Parathyroid adenoma (tissue), 2 donors: ENCODE results near the gene ITPK1.

ENCODE experiments used
- H2AFZ ChIP-seq: fragments of 300-600 bp; sonication (generic); one replicate; pipeline ENCODE4 v1.7.0; 2017; ENCODE audit warnings: antibody characterized with exemption, mild to moderate bottlenecking
- H3K27ac ChIP-seq: fragments of 300-600 bp; sonication (generic); one replicate; pipeline ENCODE4 v1.7.0; 2017
- H3K27me3 ChIP-seq: fragments of 300-600 bp; sonication (generic); one replicate; pipeline ENCODE4 v1.7.0; 2017; ENCODE audit warnings: low read length; ENCODE audit not compliant: control insufficient read depth, insufficient read depth
- H3K36me3 ChIP-seq: fragments of 300-600 bp; sonication (generic); one replicate; pipeline ENCODE4 v1.7.0; 2017; ENCODE audit warnings: low read length; ENCODE audit not compliant: control insufficient read depth, insufficient read depth
- H3K4me1 ChIP-seq: fragments of 300-600 bp; sonication (generic); one replicate; pipeline ENCODE4 v1.7.0; 2017; ENCODE audit warnings: control low read depth
- H3K4me2 ChIP-seq: fragments of 300-600 bp; sonication (generic); one replicate; pipeline ENCODE4 v1.7.0; 2017; ENCODE audit warnings: low read length
- H3K4me3 ChIP-seq: fragments of 300-600 bp; sonication (generic); one replicate; pipeline ENCODE4 v1.7.0; 2017; ENCODE audit warnings: low read depth, low read length
- H3K79me2 ChIP-seq: fragments of 300-600 bp; sonication (generic); one replicate; pipeline ENCODE4 v1.7.0; 2017; ENCODE audit warnings: control low read depth
- H3K9ac ChIP-seq: fragments of 300-600 bp; sonication (generic); one replicate; pipeline ENCODE4 v1.7.0; 2017; ENCODE audit warnings: mild to moderate bottlenecking
- H3K9me3 ChIP-seq: fragments of 300-600 bp; sonication (generic); one replicate; pipeline ENCODE4 v1.7.0; 2017; ENCODE audit warnings: low read length; ENCODE audit not compliant: control insufficient read depth
- TF ChIP-seq, protein P1 (sequence below): fragments of 300-600 bp; sonication (generic); IDR thresholded peaks from one replicate; pipeline ENCODE4 v1.7.0; 2017; ENCODE audit warnings: antibody characterized with exemption, mild to moderate bottlenecking
- donor health status: primary hyperparathyroidism.

The ITPK1 gene

DNA sequence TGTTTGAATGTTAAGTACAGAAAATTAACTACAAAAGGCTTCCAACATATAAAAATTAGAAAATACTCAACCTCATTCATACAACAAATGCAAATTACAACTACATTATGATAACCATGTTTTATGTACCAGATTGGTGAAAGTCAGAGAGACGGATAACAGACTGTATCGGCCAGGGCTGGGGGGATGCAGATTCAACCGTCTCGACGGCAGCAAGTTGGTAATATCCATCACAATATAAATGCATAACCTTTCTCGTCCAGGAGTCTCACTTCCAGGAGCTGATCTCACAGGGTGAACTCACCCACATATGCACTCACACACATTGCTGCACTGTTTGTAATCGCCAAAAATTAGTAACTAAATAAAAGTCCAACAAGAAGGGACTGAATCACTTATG is 89.4 kb downstream of the ITPK1 start:
- Histone ChIP-seq H3K36me3 (no peaks in the 10 kb centered on the region), H3K27me3 (no peaks in the 10 kb centered on the region), H2AFZ (no peak overlapping the region), H3K4me1 (no peaks in the 10 kb centered on the region), H3K4me2 (no peak overlapping the region), H3K9me3 (no peaks in the 10 kb centered on the region), H3K79me2 (peaks cover 39% of the 10 kb centered on the region), H3K27ac (no peak overlapping the region), H3K4me3 (no peak overlapping the region), H3K9ac (no peak overlapping the region)
- TF ChIP-seq, protein P1, sequence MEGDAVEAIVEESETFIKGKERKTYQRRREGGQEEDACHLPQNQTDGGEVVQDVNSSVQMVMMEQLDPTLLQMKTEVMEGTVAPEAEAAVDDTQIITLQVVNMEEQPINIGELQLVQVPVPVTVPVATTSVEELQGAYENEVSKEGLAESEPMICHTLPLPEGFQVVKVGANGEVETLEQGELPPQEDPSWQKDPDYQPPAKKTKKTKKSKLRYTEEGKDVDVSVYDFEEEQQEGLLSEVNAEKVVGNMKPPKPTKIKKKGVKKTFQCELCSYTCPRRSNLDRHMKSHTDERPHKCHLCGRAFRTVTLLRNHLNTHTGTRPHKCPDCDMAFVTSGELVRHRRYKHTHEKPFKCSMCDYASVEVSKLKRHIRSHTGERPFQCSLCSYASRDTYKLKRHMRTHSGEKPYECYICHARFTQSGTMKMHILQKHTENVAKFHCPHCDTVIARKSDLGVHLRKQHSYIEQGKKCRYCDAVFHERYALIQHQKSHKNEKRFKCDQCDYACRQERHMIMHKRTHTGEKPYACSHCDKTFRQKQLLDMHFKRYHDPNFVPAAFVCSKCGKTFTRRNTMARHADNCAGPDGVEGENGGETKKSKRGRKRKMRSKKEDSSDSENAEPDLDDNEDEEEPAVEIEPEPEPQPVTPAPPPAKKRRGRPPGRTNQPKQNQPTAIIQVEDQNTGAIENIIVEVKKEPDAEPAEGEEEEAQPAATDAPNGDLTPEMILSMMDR = no peak

DNA sequence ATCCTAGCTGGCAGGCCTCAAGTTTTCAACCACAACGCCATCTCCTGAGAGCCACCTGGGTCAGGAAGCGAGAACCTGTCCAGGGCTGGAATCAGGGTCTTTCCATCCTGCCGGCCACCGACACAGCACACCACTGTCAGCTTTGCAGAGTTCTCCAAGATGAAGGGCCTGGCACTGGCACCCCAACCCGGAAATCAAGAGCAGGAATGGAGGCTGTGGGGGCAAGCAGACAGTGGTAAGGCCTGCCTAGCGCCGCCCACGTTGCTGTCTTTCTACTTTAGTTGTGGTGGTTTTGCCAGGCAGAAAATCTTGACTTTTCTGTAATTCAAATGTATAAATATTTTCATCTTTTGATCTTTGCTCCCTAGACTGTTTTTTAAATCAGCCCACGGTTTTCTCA is 90.7 kb downstream of the ITPK1 start:
- Histone ChIP-seq H3K4me3 (no peak overlapping the region), H3K79me2 (peaks cover 33% of the 10 kb centered on the region), H2AFZ (no peak overlapping the region), H3K9me3 (no peaks in the 10 kb centered on the region), H3K9ac (no peak overlapping the region), H3K27ac (no peak overlapping the region), H3K4me1 (no peaks in the 10 kb centered on the region), H3K27me3 (no peaks in the 10 kb centered on the region), H3K4me2 (no peak overlapping the region), H3K36me3 (no peaks in the 10 kb centered on the region)
- TF ChIP-seq, protein P1 = no peak

DNA sequence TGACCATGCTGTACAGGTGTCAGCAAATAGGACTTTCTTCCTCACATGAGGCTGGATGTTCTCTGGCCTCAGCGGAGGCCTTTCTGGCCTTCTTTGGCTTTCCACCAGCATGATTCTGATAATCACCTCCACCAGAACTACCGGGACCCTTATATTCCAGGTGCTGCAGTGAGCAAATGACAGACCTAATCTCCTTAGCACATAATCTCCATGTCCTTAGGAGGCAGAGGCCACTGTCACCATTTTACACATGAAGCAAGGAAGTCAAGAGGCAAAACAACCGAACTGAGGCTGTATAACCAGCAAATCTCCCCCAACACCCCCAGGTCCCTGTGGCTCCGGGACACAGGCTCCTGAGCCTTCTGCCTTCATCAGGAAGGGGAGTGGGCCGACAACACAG is 91.2 kb downstream of the ITPK1 start:
- H3K36me3 ChIP-seq = no peaks in the 10 kb centered on the region
- TF ChIP-seq, protein P1 = no peak
- H3K9me3 ChIP-seq = no peaks in the 10 kb centered on the region
- H3K4me1 ChIP-seq = no peaks in the 10 kb centered on the region
- H3K27me3 ChIP-seq = no peaks in the 10 kb centered on the region
- H3K9ac ChIP-seq = no peak overlapping the region
- H3K27ac ChIP-seq = no peak overlapping the region
- peaks cover 35% of the 10 kb centered on the region for H3K79me2 ChIP-seq
- no peak overlapping the region for H2AFZ ChIP-seq
- no peak overlapping the region for H3K4me2 ChIP-seq
- H3K4me3 ChIP-seq = no peak overlapping the region

- H2AFZ ChIP-seq = no peak overlapping the region
- no peak overlapping the region for H3K4me2 ChIP-seq
- H3K4me1 ChIP-seq = no peaks in the 10 kb centered on the region
- no peaks in the 10 kb centered on the region for H3K9me3 ChIP-seq
- H3K36me3 ChIP-seq = no peaks in the 10 kb centered on the region
- peaks cover 32% of the 10 kb centered on the region for H3K79me2 ChIP-seq
- no peak overlapping the region for H3K9ac ChIP-seq
- no peak overlapping the region for H3K4me3 ChIP-seq
- H3K27me3 ChIP-seq = no peaks in the 10 kb centered on the region
- TF ChIP-seq, protein P1 = no peak
- H3K27ac ChIP-seq = no peak overlapping the region
Observed at GRCh38 chr14:93023802-93024434, 91.8 kb downstream of the ITPK1 start.

GRCh38 chr14:93023039-93023438 is 92.7 kb downstream of the ITPK1 start:
- no peaks in the 10 kb centered on the region for H3K27me3 ChIP-seq
- H3K4me1 ChIP-seq = no peaks in the 10 kb centered on the region
- no peak overlapping the region for H2AFZ ChIP-seq
- H3K36me3 ChIP-seq = no peaks in the 10 kb centered on the region
- H3K4me2 ChIP-seq = no peak overlapping the region
- peaks cover 31% of the 10 kb centered on the region for H3K79me2 ChIP-seq
- no peaks in the 10 kb centered on the region for H3K9me3 ChIP-seq
- no peak overlapping the region for H3K4me3 ChIP-seq
- H3K9ac ChIP-seq = no peak overlapping the region
- TF ChIP-seq, protein P1 = no peak
- H3K27ac ChIP-seq = no peak overlapping the region
